Neural cell (in vitro differentiated cells): ENCODE data around the gene ARPC5L. TPM values are rescaled to one million over a fixed set of nuclear protein-coding genes. Genes with fewer than 3 reads are reported as not detected.
A peak's percentile ranks its signal among the peaks of the same experiment; 100 is the strongest.

Source experiments
- H2AFZ ChIP-seq: fragments of 200-600, 300-800 bp; sonication (generic), shearing (Covaris generic); 2 replicates; pipeline ENCODE4 v1.6.0; 2014; ENCODE audit warnings: low read depth, mild to moderate bottlenecking, antibody characterized with exemption, low read length, moderate library complexity
- H3F3A ChIP-seq: fragments of 200-600 bp; shearing (Covaris generic); 2 replicates; pipeline ENCODE4 v1.6.1; 2016; ENCODE audit warnings: mild to moderate bottlenecking, moderate library complexity, mixed read lengths, antibody characterized with exemption, low read length; ENCODE audit not compliant: insufficient read depth, poor library complexity, severe bottlenecking
- H3K27ac ChIP-seq: fragments of 200-600, 300-800 bp; sonication (generic), shearing (Covaris generic); 2 replicates; pipeline ENCODE4 v1.5.1; 2014; ENCODE audit warnings: mild to moderate bottlenecking, low read length, moderate library complexity
- H3K27me3 ChIP-seq: fragments of 300-800, 200-600 bp; sonication (generic), shearing (Covaris generic); 2 replicates; pipeline ENCODE4 v1.6.0; 2014; ENCODE audit warnings: mild to moderate bottlenecking, low read depth, low read length, moderate library complexity; ENCODE audit not compliant: insufficient read depth
- H3K36me3 ChIP-seq: fragments of 300-800, 200-600 bp; sonication (generic), shearing (Covaris generic); 2 replicates; pipeline ENCODE4 v1.5.1; 2014; ENCODE audit warnings: mild to moderate bottlenecking, antibody characterized with exemption, low read length, moderate library complexity; ENCODE audit not compliant: insufficient read depth
- H3K4me2 ChIP-seq: fragments of 300-800, 200-600 bp; sonication (generic), shearing (Covaris generic); 2 replicates; pipeline ENCODE4 v1.6.0; 2014; ENCODE audit warnings: mild to moderate bottlenecking, low read length
- H3K4me3 ChIP-seq: fragments of 300-800, 200-600 bp; sonication (generic), shearing (Covaris generic); 2 replicates; pipeline ENCODE4 v1.5.1; 2014; ENCODE audit warnings: mild to moderate bottlenecking, low read length, moderate library complexity
- H3K79me2 ChIP-seq: fragments of 200-600 bp; shearing (Covaris generic); replicated peaks from 2 replicates; pipeline ENCODE4 v1.6.0; 2014; ENCODE audit warnings: mild to moderate bottlenecking, low read length, moderate library complexity; ENCODE audit not compliant: insufficient read depth
- H3K9ac ChIP-seq: fragments of 300-800, 200-600 bp; sonication (generic), shearing (Covaris generic); 2 replicates; pipeline ENCODE4 v1.6.1; 2016; ENCODE audit warnings: mild to moderate bottlenecking, low read length, mixed read lengths
- H3K9me2 ChIP-seq: fragments of 200-600 bp; shearing (Covaris generic); 2 replicates; pipeline ENCODE4 v1.6.1; 2016; ENCODE audit warnings: mild to moderate bottlenecking, low read length, mixed read lengths; ENCODE audit not compliant: insufficient read depth
- H3K9me3 ChIP-seq: fragments of 200-600, 300-800 bp; sonication (generic), shearing (Covaris generic); 2 replicates; pipeline ENCODE4 v1.6.1; 2016; ENCODE audit warnings: mild to moderate bottlenecking, mixed run types, low read length, moderate library complexity, mixed read lengths
- H4K20me1 ChIP-seq: fragments of 200-600 bp; shearing (Covaris generic); 2 replicates; pipeline ENCODE4 v1.6.1; 2016; ENCODE audit warnings: mild to moderate bottlenecking, mixed run types; ENCODE audit not compliant: insufficient read depth
- CTCF ChIP-seq: fragments of 450-650 bp; IDR thresholded peaks from 2 replicates; pipeline ENCODE4 v1.5.1; 2014; ENCODE audit warnings: antibody characterized with exemption, mild to moderate bottlenecking, moderate library complexity; ENCODE audit not compliant: poor library complexity, severe bottlenecking
- EP300 ChIP-seq: fragments of 450-650 bp; conservative IDR thresholded peaks from 2 replicates; pipeline ENCODE4 v1.6.1; 2014; ENCODE audit warnings: antibody characterized with exemption, mild to moderate bottlenecking, moderate library complexity; ENCODE audit not compliant: poor library complexity, severe bottlenecking
- EZH2 ChIP-seq: fragments of 200-600, 300-800 bp; shearing (Covaris generic), sonication (generic); IDR thresholded peaks from 2 replicates; pipeline ENCODE4 v1.6.1; 2014; ENCODE audit warnings: antibody characterized with exemption, low read length, borderline replicate concordance, mild to moderate bottlenecking; ENCODE audit not compliant: insufficient read depth, poor library complexity, severe bottlenecking
- MXI1 ChIP-seq: fragments of 450-650 bp; conservative IDR thresholded peaks from 2 replicates; pipeline ENCODE4 v1.6.1; 2014; ENCODE audit warnings: antibody characterized with exemption, mild to moderate bottlenecking; ENCODE audit not compliant: poor library complexity, severe bottlenecking
- POLR2AphosphoS5 ChIP-seq: IDR thresholded peaks from 2 replicates; pipeline ENCODE4 v1.6.1; 2012
- RAD21 ChIP-seq: fragments of 450-650 bp; conservative IDR thresholded peaks from 2 replicates; pipeline ENCODE4 v1.6.1; 2014; ENCODE audit warnings: antibody characterized with exemption, mild to moderate bottlenecking, moderate library complexity
- REST ChIP-seq: IDR thresholded peaks from 2 replicates; pipeline ENCODE4 v1.6.1; 2012; ENCODE audit warnings: borderline replicate concordance
- SMC3 ChIP-seq: fragments of 450-650 bp; conservative IDR thresholded peaks from 2 replicates; pipeline ENCODE4 v1.6.1; 2014; ENCODE audit warnings: antibody characterized with exemption, mild to moderate bottlenecking, moderate library complexity; ENCODE audit not compliant: poor library complexity
- TAF1 ChIP-seq: IDR thresholded peaks from 2 replicates; pipeline ENCODE4 v1.6.1; 2012; ENCODE audit warnings: low read depth
- polyA minus RNA-seq: library from RNA; depleted of rRNA, polyadenylated mRNA; stranded (reverse); fragments of >200 nt; gene quantifications from 2 replicates; pipeline ENCODE4 v1.2.3, GENCODE V29; 2014
- polyA plus RNA-seq: library from polyadenylated mRNA; depleted of rRNA; stranded (reverse); fragments of >200 nt; gene quantifications from 2 replicates; pipeline ENCODE4 v1.2.3, GENCODE V29; 2014

ARPC5L gene
- polyA plus RNA-seq (35.4 and 46.5 TPM in 2 replicates), polyA minus RNA-seq (18.3 and 23.0 TPM in 2 replicates)

GRCh38 chr9:124861342-124862229 is at the start of gene ARPC5L, which contains the start of gene RPL35:
TSS of gene ARPC5L (plus strand) at chr9:124862130. CDS start at chr9:124869291, 7,161 bp downstream.
TSS of gene RPL35 (minus strand) at chr9:124861957. CDS start at chr9:124861912, 45 bp downstream.
- TF ChIP-seq CTCF (peak; percentile 67), RAD21 (peak; percentile 26), MXI1 (peak; percentile 93), POLR2AphosphoS5 (peak; percentile 95), SMC3 (peak; percentile 23), TAF1 (peak; percentile 92), EZH2 (no peak), EP300 (peak; percentile 65), REST (peak; percentile 82)
- no peaks in the 10 kb centered on the region for H3K9me2 ChIP-seq
- peak within 1 kb of the TSS; percentile 80 for H3K4me2 ChIP-seq
- peaks cover 9% of the 10 kb centered on the region for H3K79me2 ChIP-seq
- H4K20me1 ChIP-seq: peaks cover 15% of the 10 kb centered on the region
- no peaks in the 10 kb centered on the region for H3K36me3 ChIP-seq
- peak within 1 kb of the TSS; percentile 87 for H3K27ac ChIP-seq
- no peaks in the 10 kb centered on the region for H3K9me3 ChIP-seq
- peak within 1 kb of the TSS; percentile 79 for H3K4me3 ChIP-seq
- no peaks in the 10 kb centered on the region for H3K27me3 ChIP-seq
- peak within 1 kb of the TSS; percentile 75 for H3K9ac ChIP-seq
- H2AFZ ChIP-seq: peak within 1 kb of the TSS; percentile 54
- H3F3A ChIP-seq: no peaks in the 10 kb centered on the region

GRCh38 chr9:124812441-124812876 is 49.5 kb upstream of the ARPC5L start:
- Histone ChIP-seq H3K27me3 (no peaks in the 10 kb centered on the region), H2AFZ (no peak overlapping the region), H3K9me2 (no peaks in the 10 kb centered on the region), H3K9me3 (no peaks in the 10 kb centered on the region), H3K9ac (no peak overlapping the region), H4K20me1 (no peaks in the 10 kb centered on the region), H3K4me3 (no peak overlapping the region), H3F3A (no peaks in the 10 kb centered on the region), H3K27ac (no peak overlapping the region), H3K79me2 (no peaks in the 10 kb centered on the region), H3K4me2 (no peak overlapping the region), H3K36me3 (no peaks in the 10 kb centered on the region)
- TF ChIP-seq REST (no peak), CTCF (no peak), MXI1 (no peak), EP300 (no peak), EZH2 (no peak), POLR2AphosphoS5 (no peak), RAD21 (no peak), SMC3 (no peak), TAF1 (no peak)
